HepG2 (cell line): ENCODE results near the gene SPOPL. TPM values are rescaled to one million over a fixed set of nuclear protein-coding genes. Genes with fewer than 3 reads are reported as not detected.

Experiments used
- CAMTA2 ChIP-seq: sonication (generic); formaldehyde crosslinking; IDR thresholded peaks from 2 replicates; pipeline ENCODE4 v1.4.0; 2020; ENCODE audit warnings: mild to moderate bottlenecking, missing genetic modification reagents, borderline replicate concordance
- ETV5 ChIP-seq: IDR thresholded peaks from 2 replicates; pipeline ENCODE4 v1.6.1; 2018; ENCODE audit warnings: missing biosample characterization, missing genetic modification reagents, inconsistent platforms, borderline replicate concordance
- HNRNPK ChIP-seq: fragments of 200-400 bp; formaldehyde crosslinking; IDR thresholded peaks from 2 replicates; pipeline ENCODE4 v1.6.1; 2018; ENCODE audit warnings: low read length, low read depth, moderate library complexity, mild to moderate bottlenecking; ENCODE audit not compliant: poor library complexity, severe bottlenecking
- HOXA7 ChIP-seq: sonication (generic); formaldehyde crosslinking; IDR thresholded peaks from 2 replicates; pipeline ENCODE4 v1.8.1; 2022; ENCODE audit warnings: mild to moderate bottlenecking, missing genetic modification reagents, moderate library complexity
- KAT7 ChIP-seq: IDR thresholded peaks from 2 replicates; pipeline ENCODE4 v1.6.1; 2018; ENCODE audit warnings: borderline replicate concordance, missing compliant biosample characterization
- NFYB ChIP-seq: sonication (generic); formaldehyde crosslinking; IDR thresholded peaks from 2 replicates; pipeline ENCODE4 v1.4.0; 2020; ENCODE audit warnings: missing genetic modification reagents
- PHB2 ChIP-seq: fragments of 450-650 bp; IDR thresholded peaks from 2 replicates; pipeline ENCODE4 v1.6.1; 2018; ENCODE audit not compliant: partially characterized antibody
- RARA ChIP-seq: IDR thresholded peaks from 2 replicates; pipeline ENCODE4 v1.6.1; 2016; ENCODE audit warnings: missing genetic modification reagents, missing compliant biosample characterization
- SIN3B ChIP-seq: fragments of 150-350 bp; IDR thresholded peaks from 2 replicates; pipeline ENCODE4 v1.6.1; 2014; ENCODE audit warnings: low read length
- TBX3 ChIP-seq: fragments of 450-650 bp; IDR thresholded peaks from 2 replicates; pipeline ENCODE4 v1.6.1; 2017; ENCODE audit warnings: antibody characterized with exemption, mild to moderate bottlenecking, inconsistent platforms, borderline replicate concordance
- TOE1 ChIP-seq: sonication (generic); formaldehyde crosslinking; IDR thresholded peaks from 2 replicates; pipeline ENCODE4 v1.4.0; 2020; ENCODE audit warnings: mild to moderate bottlenecking, missing genetic modification reagents
- ZNF326 ChIP-seq: sonication (generic); formaldehyde crosslinking; IDR thresholded peaks from 2 replicates; pipeline ENCODE4 v1.4.0; 2020; ENCODE audit warnings: missing genetic modification reagents, borderline replicate concordance
- ZNF530 ChIP-seq: sonication (generic); formaldehyde crosslinking; IDR thresholded peaks from 2 replicates; pipeline ENCODE4 v1.5.0; 2020; ENCODE audit warnings: low read depth, mild to moderate bottlenecking, missing genetic modification reagents
- ZNF564 ChIP-seq: sonication (generic); formaldehyde crosslinking; IDR thresholded peaks from 2 replicates; pipeline ENCODE4 v1.8.1; 2023; ENCODE audit warnings: mild to moderate bottlenecking, missing genetic modification reagents
- ZNF569 ChIP-seq: sonication (generic); formaldehyde crosslinking; IDR thresholded peaks from 2 replicates; pipeline ENCODE4 v1.5.0; 2020; ENCODE audit warnings: mild to moderate bottlenecking, missing genetic modification reagents, moderate library complexity, borderline replicate concordance
- ZSCAN21 ChIP-seq: sonication (generic); formaldehyde crosslinking; IDR thresholded peaks from 2 replicates; pipeline ENCODE4 v1.8.0; 2022; ENCODE audit warnings: mild to moderate bottlenecking, missing genetic modification reagents, moderate library complexity, borderline replicate concordance
- polyA plus RNA-seq, 8 experiments: library from polyadenylated mRNA; depleted of rRNA in 3 of 8; stranded (reverse) in 7 of 8; unstranded in 1 of 8; fragments of >200 nt; fragmentation: Illumina TruSeq in 4 of 8; extraction: Trizol in 4 of 8; gene quantifications; 2 replicates each; pipeline versions ENCODE4 v1.2.1 to v1.2.3, GENCODE V29; 2011 to 2016; ENCODE audit warnings: low read depth in 4 of 8, missing spikeins in 1 of 8, mixed read lengths in 1 of 8; ENCODE audit not compliant: insufficient read depth in 1 of 8
- total RNA-seq, 5 experiments: library from RNA; depleted of rRNA; stranded (reverse); fragments of >200 nt; fragmentation: Illumina TruSeq; extraction: Trizol; gene quantifications; 2 replicates each; pipeline ENCODE4 v1.2.3, GENCODE V29; 2016; ENCODE audit warnings: low read depth in 1 of 5
- TF ChIP-seq, protein P1 (sequence below): sonication (generic); formaldehyde crosslinking; IDR thresholded peaks from 2 replicates; pipeline ENCODE4 v1.4.0; 2020; ENCODE audit warnings: missing genetic modification reagents
- TF ChIP-seq, protein P2 (sequence below): IDR thresholded peaks from 2 replicates; pipeline ENCODE4 v1.6.1; 2016; ENCODE audit warnings: low read depth, borderline replicate concordance
- TF ChIP-seq, protein P3 (sequence below): sonication (generic); formaldehyde crosslinking; IDR thresholded peaks from 2 replicates; pipeline ENCODE4 v1.5.0; 2020; ENCODE audit warnings: missing genetic modification reagents
- TF ChIP-seq, protein P4 (sequence below): IDR thresholded peaks from 2 replicates; pipeline ENCODE4 v1.6.1; 2016; ENCODE audit warnings: low read depth, control low read depth
- TF ChIP-seq, protein P5 (sequence below): IDR thresholded peaks from 2 replicates; pipeline ENCODE4 v1.6.1; 2016; ENCODE audit warnings: mild to moderate bottlenecking
- TF ChIP-seq, protein P6 (sequence below): conservative IDR thresholded peaks from 2 replicates; pipeline ENCODE4 v1.6.1; 2018; ENCODE audit warnings: missing genetic modification reagents

SPOPL gene
- total and polyA plus RNA-seq, 2 of the 13 experiments (the other 11 are each of a cell fraction or from before 2014, with no cell fraction given): 12.6 to 51.6 TPM

DNA sequence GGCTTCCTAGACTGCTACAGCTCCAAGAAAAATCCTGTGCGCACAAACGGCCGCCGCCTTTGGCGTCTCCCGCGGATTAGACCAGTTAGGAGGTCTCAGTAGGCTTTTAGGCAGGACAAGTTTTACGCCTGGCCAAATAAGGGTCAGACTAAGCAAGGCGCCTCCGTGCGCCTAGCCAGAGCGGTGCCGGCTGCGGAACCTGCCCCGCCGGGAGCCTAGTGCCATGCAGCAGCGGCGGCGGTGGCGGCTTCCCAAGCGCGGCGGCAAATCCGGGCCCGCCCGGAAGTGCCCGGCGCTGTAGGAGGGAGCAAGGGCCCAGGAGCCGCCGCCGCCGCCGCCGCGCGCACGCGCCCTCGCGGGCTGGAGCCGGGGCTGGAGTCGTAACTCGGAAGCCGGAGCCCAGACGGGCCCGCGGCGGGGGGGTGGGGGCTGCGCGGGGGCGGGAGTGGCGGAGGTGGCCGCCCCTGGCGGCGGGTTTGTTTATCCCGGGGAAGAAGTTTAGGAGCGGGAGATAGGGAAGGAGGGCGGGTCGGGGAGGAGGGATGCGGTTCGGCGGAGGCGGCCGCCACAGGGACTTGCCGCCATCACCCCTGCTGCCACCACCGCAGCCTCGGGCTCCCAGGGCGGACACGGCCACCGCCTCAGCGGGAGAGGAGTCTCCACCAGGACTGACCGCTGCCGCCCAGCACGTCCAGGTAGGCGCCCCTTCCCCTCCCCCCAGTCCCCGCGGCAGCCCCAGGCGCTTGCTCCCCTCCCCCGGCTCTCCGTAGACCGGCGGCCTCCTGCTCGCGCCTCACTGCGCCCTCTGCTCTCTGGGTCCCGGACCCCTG lies at the start of gene SPOPL (continued):
- no peak for TF ChIP-seq HOXA7 (CRISPR knock-in tag)
- TF ChIP-seq TBX3: no peak
- 0 out of 2 replicates have a peak, but pooled peaks have one; percentile 78 for TF ChIP-seq CAMTA2 (CRISPR knock-in tag)
- peak; percentile 76; the same call in 1 of the 2 replicates for TF ChIP-seq ZNF530 (CRISPR knock-in tag)
- TF ChIP-seq, protein P1, sequence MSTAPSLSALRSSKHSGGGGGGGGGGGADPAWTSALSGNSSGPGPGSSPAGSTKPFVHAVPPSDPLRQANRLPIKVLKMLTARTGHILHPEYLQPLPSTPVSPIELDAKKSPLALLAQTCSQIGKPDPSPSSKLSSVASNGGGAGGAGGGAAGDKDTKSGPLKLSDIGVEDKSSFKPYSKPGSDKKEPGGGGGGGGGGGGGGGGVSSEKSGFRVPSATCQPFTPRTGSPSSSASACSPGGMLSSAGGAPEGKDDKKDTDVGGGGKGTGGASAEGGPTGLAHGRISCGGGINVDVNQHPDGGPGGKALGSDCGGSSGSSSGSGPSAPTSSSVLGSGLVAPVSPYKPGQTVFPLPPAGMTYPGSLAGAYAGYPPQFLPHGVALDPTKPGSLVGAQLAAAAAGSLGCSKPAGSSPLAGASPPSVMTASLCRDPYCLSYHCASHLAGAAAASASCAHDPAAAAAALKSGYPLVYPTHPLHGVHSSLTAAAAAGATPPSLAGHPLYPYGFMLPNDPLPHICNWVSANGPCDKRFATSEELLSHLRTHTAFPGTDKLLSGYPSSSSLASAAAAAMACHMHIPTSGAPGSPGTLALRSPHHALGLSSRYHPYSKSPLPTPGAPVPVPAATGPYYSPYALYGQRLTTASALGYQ: no peak
- TF ChIP-seq, protein P2, sequence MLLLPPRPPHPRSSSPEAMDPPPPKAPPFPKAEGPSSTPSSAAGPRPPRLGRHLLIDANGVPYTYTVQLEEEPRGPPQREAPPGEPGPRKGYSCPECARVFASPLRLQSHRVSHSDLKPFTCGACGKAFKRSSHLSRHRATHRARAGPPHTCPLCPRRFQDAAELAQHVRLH (CRISPR knock-in tag): peak; percentile 51; the same call in 1 of the 2 replicates
- TF ChIP-seq, protein P3, sequence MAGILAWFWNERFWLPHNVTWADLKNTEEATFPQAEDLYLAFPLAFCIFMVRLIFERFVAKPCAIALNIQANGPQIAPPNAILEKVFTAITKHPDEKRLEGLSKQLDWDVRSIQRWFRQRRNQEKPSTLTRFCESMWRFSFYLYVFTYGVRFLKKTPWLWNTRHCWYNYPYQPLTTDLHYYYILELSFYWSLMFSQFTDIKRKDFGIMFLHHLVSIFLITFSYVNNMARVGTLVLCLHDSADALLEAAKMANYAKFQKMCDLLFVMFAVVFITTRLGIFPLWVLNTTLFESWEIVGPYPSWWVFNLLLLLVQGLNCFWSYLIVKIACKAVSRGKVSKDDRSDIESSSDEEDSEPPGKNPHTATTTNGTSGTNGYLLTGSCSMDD (CRISPR knock-in tag): no peak
- peak; percentile 47; the same call in 1 of the 2 replicates for TF ChIP-seq ZSCAN21 (CRISPR knock-in tag)
- TF ChIP-seq ZNF569 (CRISPR knock-in tag): no peak
- TF ChIP-seq NFYB (CRISPR knock-in tag): no peak
- no peak; the same call in 1 of the 2 replicates for TF ChIP-seq RARA (CRISPR knock-in tag)
- TF ChIP-seq, protein P4, sequence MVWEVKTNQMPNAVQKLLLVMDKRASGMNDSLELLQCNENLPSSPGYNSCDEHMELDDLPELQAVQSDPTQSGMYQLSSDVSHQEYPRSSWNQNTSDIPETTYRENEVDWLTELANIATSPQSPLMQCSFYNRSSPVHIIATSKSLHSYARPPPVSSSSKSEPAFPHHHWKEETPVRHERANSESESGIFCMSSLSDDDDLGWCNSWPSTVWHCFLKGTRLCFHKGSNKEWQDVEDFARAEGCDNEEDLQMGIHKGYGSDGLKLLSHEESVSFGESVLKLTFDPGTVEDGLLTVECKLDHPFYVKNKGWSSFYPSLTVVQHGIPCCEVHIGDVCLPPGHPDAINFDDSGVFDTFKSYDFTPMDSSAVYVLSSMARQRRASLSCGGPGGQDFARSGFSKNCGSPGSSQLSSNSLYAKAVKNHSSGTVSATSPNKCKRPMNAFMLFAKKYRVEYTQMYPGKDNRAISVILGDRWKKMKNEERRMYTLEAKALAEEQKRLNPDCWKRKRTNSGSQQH: peak; percentile 63; the same call in 1 of the 2 replicates
- TF ChIP-seq ZNF564 (CRISPR knock-in tag): no peak
- no peak for TF ChIP-seq PHB2
- peak; percentile 54; the same call in 1 of the 2 replicates for TF ChIP-seq TOE1
- TF ChIP-seq, protein P5, sequence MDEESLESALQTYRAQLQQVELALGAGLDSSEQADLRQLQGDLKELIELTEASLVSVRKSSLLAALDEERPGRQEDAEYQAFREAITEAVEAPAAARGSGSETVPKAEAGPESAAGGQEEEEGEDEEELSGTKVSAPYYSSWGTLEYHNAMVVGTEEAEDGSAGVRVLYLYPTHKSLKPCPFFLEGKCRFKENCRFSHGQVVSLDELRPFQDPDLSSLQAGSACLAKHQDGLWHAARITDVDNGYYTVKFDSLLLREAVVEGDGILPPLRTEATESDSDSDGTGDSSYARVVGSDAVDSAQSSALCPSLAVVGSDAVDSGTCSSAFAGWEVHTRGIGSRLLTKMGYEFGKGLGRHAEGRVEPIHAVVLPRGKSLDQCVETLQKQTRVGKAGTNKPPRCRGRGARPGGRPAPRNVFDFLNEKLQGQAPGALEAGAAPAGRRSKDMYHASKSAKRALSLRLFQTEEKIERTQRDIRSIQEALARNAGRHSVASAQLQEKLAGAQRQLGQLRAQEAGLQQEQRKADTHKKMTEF (CRISPR knock-in tag): peak; percentile 71; the same call in 1 of the 2 replicates
- peak; percentile 96 for TF ChIP-seq HNRNPK
- no peak for TF ChIP-seq ZNF326 (CRISPR knock-in tag)
- peak; percentile 94; the same call in 1 of the 2 replicates for TF ChIP-seq KAT7 (CRISPR knock-in tag)
- no peak for TF ChIP-seq SIN3B
- peak; percentile 78; the same call in 1 of the 2 replicates for TF ChIP-seq ETV5 (CRISPR knock-in tag)
- TF ChIP-seq, protein P6, sequence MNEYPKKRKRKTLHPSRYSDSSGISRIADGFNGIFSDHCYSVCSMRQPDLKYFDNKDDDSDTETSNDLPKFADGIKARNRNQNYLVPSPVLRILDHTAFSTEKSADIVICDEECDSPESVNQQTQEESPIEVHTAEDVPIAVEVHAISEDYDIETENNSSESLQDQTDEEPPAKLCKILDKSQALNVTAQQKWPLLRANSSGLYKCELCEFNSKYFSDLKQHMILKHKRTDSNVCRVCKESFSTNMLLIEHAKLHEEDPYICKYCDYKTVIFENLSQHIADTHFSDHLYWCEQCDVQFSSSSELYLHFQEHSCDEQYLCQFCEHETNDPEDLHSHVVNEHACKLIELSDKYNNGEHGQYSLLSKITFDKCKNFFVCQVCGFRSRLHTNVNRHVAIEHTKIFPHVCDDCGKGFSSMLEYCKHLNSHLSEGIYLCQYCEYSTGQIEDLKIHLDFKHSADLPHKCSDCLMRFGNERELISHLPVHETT (CRISPR knock-in tag): no peak; the same call in 1 of the 2 replicates
